ENCODE measurements around the gene PRPF4. TPM values are rescaled to one million over a fixed set of nuclear protein-coding genes. Genes with fewer than 3 reads are reported as not detected.

Gene PRPF4
- total RNA-seq, 1 donor from 2014 or later = 34.4 TPM

- TF ChIP-seq CTCF (IDR thresholded peaks at IDR 0.05; ENCODE audit: insufficient read depth, low read length, poor library complexity, severe bottlenecking) = no peak
- Histone ChIP-seq H3K27me3 (ENCODE audit: control insufficient read depth, insufficient read depth, low read length) (no peaks in the 10 kb centered on the region), H3K36me3 (ENCODE audit: control insufficient read depth, insufficient read depth, low read length) (no peaks in the 10 kb centered on the region), H3K4me3 (ENCODE audit: low read depth, low read length) (no peak overlapping the region)
- no peak for DNase-seq (ENCODE audit: low read depth)
These were observed 37.1 kb upstream of the PRPF4 start for GRCh38 chr9:113238202-113238858.

GRCh38 chr9:113238859-113239232, 36.6 kb upstream of the PRPF4 start:
- DNase-seq (ENCODE audit: low read depth) = no peak
- TF ChIP-seq CTCF (IDR thresholded peaks at IDR 0.05; ENCODE audit: insufficient read depth, low read length, poor library complexity, severe bottlenecking) = no peak
- Histone ChIP-seq H3K27me3 (ENCODE audit: control insufficient read depth, insufficient read depth, low read length) (no peaks in the 10 kb centered on the region), H3K36me3 (ENCODE audit: control insufficient read depth, insufficient read depth, low read length) (no peaks in the 10 kb centered on the region), H3K4me3 (ENCODE audit: low read depth, low read length) (no peak overlapping the region)

- DNase-seq (ENCODE audit: low read depth) = no peak
- Histone ChIP-seq H3K4me3 (ENCODE audit: low read depth, low read length) (no peak overlapping the region), H3K27me3 (ENCODE audit: control insufficient read depth, insufficient read depth, low read length) (no peaks in the 10 kb centered on the region), H3K36me3 (ENCODE audit: control insufficient read depth, insufficient read depth, low read length) (no peaks in the 10 kb centered on the region)
- TF ChIP-seq CTCF (IDR thresholded peaks at IDR 0.05; ENCODE audit: insufficient read depth, low read length, poor library complexity, severe bottlenecking) = no peak
These were observed 34.3 kb upstream of the PRPF4 start for GRCh38 chr9:113241161-113241560.

DNA sequence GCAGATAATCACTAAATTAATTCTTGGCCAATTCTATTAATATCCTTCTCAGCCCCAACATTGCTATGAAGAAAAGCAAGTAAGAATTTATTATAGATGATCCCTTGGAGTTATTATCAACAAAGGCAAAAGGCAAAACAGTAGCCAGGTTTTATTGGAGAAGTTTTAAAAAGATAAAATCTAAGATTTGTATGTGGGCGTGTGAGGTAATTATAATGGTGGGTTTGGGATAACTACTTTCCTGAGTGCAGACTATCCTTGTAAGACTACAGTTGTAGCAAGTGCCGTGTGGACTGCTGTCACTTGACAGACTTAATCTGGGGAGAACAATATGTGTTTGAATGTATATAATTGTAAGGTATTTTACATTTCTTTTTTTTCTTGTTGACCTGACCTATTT, 30.9 kb upstream of the PRPF4 start:
- Histone ChIP-seq H3K27me3 (ENCODE audit: control insufficient read depth, insufficient read depth, low read length) (no peaks in the 10 kb centered on the region), H3K36me3 (ENCODE audit: control insufficient read depth, insufficient read depth, low read length) (no peaks in the 10 kb centered on the region), H3K4me3 (ENCODE audit: low read depth, low read length) (no peak overlapping the region)
- DNase-seq (ENCODE audit: low read depth) = no peak
- TF ChIP-seq CTCF (IDR thresholded peaks at IDR 0.05; ENCODE audit: insufficient read depth, low read length, poor library complexity, severe bottlenecking) = no peak

- no peak overlapping the region for H3K4me3 ChIP-seq (ENCODE audit: low read depth, low read length)
- TF ChIP-seq CTCF (IDR thresholded peaks at IDR 0.05; ENCODE audit: insufficient read depth, low read length, poor library complexity, severe bottlenecking) = no peak
- DNase-seq (ENCODE audit: low read depth) = no peak
- H3K36me3 ChIP-seq (ENCODE audit: control insufficient read depth, insufficient read depth, low read length) = no peaks in the 10 kb centered on the region
- no peaks in the 10 kb centered on the region for H3K27me3 ChIP-seq (ENCODE audit: control insufficient read depth, insufficient read depth, low read length)
These were observed 29.6 kb upstream of the PRPF4 start for GRCh38 chr9:113245894-113246293.

DNA sequence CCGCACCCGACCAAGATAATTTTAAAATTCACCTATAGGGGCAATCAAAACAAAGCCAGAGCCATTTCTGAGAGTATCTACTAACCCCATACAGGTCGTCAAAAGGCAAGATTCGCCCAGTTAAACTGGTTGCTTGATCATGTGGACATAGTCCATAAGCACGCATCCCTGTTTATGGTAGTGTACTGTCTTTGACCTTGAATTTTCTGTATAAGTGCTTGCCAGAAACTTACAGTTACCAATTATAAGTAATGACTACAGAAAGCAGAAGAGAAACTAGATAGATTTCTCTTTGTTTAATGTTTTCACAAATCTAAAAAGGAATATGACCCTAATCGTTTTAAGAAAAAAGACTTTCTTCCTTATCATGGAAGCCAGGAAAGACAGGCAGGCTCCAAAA, 28.5 kb upstream of the PRPF4 start:
- no peak for TF ChIP-seq CTCF (IDR thresholded peaks at IDR 0.05; ENCODE audit: insufficient read depth, low read length, poor library complexity, severe bottlenecking)
- H3K27me3 ChIP-seq (ENCODE audit: control insufficient read depth, insufficient read depth, low read length) = no peaks in the 10 kb centered on the region
- no peaks in the 10 kb centered on the region for H3K36me3 ChIP-seq (ENCODE audit: control insufficient read depth, insufficient read depth, low read length)
- H3K4me3 ChIP-seq (ENCODE audit: low read depth, low read length) = no peak overlapping the region
- no peak for DNase-seq (ENCODE audit: low read depth)

Data from kidney epithelial cell (primary cell).